ENCODE data around the gene DNAH12.
"Not testable (repeated sequence)": the region's sequence is repeated elsewhere in the genome, so short reads cannot be mapped to it uniquely, and the experiment has no call there.

DNA sequence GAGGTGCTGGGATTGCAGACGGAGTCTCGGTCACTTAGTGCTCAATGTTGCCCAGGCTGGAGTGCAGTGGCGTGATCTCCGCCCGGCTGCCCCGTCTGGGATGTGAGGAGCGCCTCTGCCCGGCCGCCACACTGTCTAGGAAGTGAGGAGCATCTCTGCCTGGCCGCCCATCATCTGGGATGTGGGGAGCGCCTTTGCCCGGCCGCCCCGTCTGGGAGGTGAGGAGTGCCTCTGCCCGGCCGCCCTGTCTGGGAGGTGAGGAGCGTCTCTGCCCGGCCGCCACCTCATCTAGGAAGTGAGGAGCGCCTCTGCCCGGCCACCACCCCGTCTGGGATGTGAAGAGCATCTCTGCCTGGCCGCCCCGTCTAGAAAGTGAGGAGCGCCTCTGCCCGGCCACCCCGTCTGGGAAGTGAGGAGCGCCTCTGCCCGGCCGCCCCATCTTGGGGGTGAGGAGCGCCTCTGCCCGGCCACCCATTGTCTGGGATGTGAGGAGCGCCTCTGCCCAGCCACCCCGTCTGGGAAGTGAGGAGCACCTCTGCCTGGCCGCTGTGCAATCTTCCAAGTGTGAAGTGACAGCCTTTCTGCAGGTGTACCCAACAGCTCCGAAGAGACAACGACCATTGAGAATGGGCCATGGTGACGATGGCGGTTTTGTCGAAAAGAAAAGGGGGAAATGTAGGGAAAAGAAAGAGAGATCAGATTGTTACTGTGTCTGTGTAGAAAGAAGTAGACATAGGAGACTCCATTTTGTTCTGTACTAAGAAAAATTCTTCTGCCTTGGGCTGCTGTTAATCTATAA, 205.7 kb downstream of the DNAH12 start:
- TF ChIP-seq, protein P1, sequence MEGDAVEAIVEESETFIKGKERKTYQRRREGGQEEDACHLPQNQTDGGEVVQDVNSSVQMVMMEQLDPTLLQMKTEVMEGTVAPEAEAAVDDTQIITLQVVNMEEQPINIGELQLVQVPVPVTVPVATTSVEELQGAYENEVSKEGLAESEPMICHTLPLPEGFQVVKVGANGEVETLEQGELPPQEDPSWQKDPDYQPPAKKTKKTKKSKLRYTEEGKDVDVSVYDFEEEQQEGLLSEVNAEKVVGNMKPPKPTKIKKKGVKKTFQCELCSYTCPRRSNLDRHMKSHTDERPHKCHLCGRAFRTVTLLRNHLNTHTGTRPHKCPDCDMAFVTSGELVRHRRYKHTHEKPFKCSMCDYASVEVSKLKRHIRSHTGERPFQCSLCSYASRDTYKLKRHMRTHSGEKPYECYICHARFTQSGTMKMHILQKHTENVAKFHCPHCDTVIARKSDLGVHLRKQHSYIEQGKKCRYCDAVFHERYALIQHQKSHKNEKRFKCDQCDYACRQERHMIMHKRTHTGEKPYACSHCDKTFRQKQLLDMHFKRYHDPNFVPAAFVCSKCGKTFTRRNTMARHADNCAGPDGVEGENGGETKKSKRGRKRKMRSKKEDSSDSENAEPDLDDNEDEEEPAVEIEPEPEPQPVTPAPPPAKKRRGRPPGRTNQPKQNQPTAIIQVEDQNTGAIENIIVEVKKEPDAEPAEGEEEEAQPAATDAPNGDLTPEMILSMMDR (conservative IDR thresholded peaks at IDR 0.05; ENCODE audit: low read depth, low read length), result not testable (repeated sequence)
- TF ChIP-seq EZH2 (IDR thresholded peaks at IDR 0.05; ENCODE audit: low read length, unreplicated experiment), result not testable (repeated sequence)
